Progenitor cell of endocrine pancreas (in vitro differentiated cells): ENCODE results near the gene TMEM218. TPM values are rescaled to one million over a fixed set of nuclear protein-coding genes. Genes with fewer than 3 reads are reported as not detected.

Source experiments
- DNase-seq: peaks from one replicate; pipeline ENCODE4 v3.0.0; 2021; ENCODE audit warnings: low spot score; ENCODE audit not compliant: unreplicated experiment
- H3K27ac Mint-ChIP-seq: 2 replicates; pipeline ENCODE4 v1.8.0; 2021; ENCODE audit warnings: mild to moderate bottlenecking, moderate library complexity, mixed read lengths
- H3K27me3 Mint-ChIP-seq: 2 replicates; pipeline ENCODE4 v1.8.0; 2021; ENCODE audit warnings: mixed read lengths
- H3K36me3 Mint-ChIP-seq: 2 replicates; pipeline ENCODE4 v1.8.0; 2022; ENCODE audit warnings: mixed read lengths; ENCODE audit not compliant: insufficient read depth
- H3K4me1 Mint-ChIP-seq: 2 replicates; pipeline ENCODE4 v1.8.0; 2021; ENCODE audit warnings: low read depth, mixed read lengths
- H3K4me3 Mint-ChIP-seq: 2 replicates; pipeline ENCODE4 v1.8.0; 2021; ENCODE audit warnings: low read depth, mild to moderate bottlenecking, moderate library complexity, mixed read lengths
- H3K9me3 Mint-ChIP-seq: 2 replicates; pipeline ENCODE4 v1.8.0; 2021; ENCODE audit warnings: low read depth, mixed read lengths
- CTCF ChIP-seq: fragments of 200-600 bp; sonication (generic); IDR thresholded peaks from one replicate; pipeline ENCODE4 v1.5.0; 2021; ENCODE audit warnings: antibody characterized with exemption, mild to moderate bottlenecking; ENCODE audit not compliant: unreplicated experiment
- total RNA-seq: library from RNA; stranded (reverse); gene quantifications from 2 replicates; pipeline ENCODE4 v1.2.1, GENCODE V29; 2021

TMEM218 gene
- total RNA-seq, 1 donor from 2014 or later, result 18.1 TPM

GRCh38 chr11:125069008-125069407 is 42.4 kb downstream of the TMEM218 start:
- Mint-ChIP-seq H3K4me3 (no peak overlapping the region), H3K4me1 (peaks cover 14% of the 10 kb centered on the region), H3K36me3 (no peaks in the 10 kb centered on the region), H3K9me3 (no peaks in the 10 kb centered on the region), H3K27me3 (peaks cover 38% of the 10 kb centered on the region), H3K27ac (no peak overlapping the region)
- no peak for TF ChIP-seq CTCF
- DNase-seq, result no peak

- no peak for TF ChIP-seq CTCF
- Mint-ChIP-seq H3K9me3 (no peaks in the 10 kb centered on the region), H3K4me1 (peaks cover 16% of the 10 kb centered on the region), H3K27me3 (peaks cover 41% of the 10 kb centered on the region), H3K4me3 (no peak overlapping the region), H3K27ac (no peak overlapping the region), H3K36me3 (no peaks in the 10 kb centered on the region)
- no peak for DNase-seq
Measured at GRCh38 chr11:125068368-125068767, 43.1 kb downstream of the TMEM218 start.

- H3K4me1 Mint-ChIP-seq, result peaks cover 2% of the 10 kb centered on the region
- H3K36me3 Mint-ChIP-seq, result no peaks in the 10 kb centered on the region
- no peak for TF ChIP-seq CTCF
- H3K4me3 Mint-ChIP-seq, result peak overlapping the region; percentile 57
- no peak for DNase-seq
- no peak overlapping the region for H3K27ac Mint-ChIP-seq
- H3K27me3 Mint-ChIP-seq, result peaks cover 61% of the 10 kb centered on the region
- no peaks in the 10 kb centered on the region for H3K9me3 Mint-ChIP-seq
Measured at GRCh38 chr11:125064070-125064469, 47.4 kb downstream of the TMEM218 start.

GRCh38 chr11:125063429-125064043 is 47.9 kb downstream of the TMEM218 start:
- Mint-ChIP-seq H3K27ac (no peak overlapping the region), H3K4me3 (peak overlapping the region; percentile 57), H3K9me3 (no peaks in the 10 kb centered on the region), H3K36me3 (no peaks in the 10 kb centered on the region), H3K27me3 (peaks cover 61% of the 10 kb centered on the region), H3K4me1 (peaks cover 2% of the 10 kb centered on the region)
- no peak for DNase-seq
- no peak for TF ChIP-seq CTCF

- TF ChIP-seq CTCF, result peak; percentile 44
- Mint-ChIP-seq H3K4me1 (peaks cover 2% of the 10 kb centered on the region), H3K4me3 (peak within 1 kb of the TSS; percentile 75), H3K9me3 (no peaks in the 10 kb centered on the region), H3K36me3 (no peaks in the 10 kb centered on the region), H3K27ac (peak within 1 kb of the TSS; percentile 41), H3K27me3 (peaks cover 57% of the 10 kb centered on the region)
- peak; percentile 61 for DNase-seq
Measured at GRCh38 chr11:125062931-125063428, 48.4 kb downstream of the TMEM218 start, which contains the start of gene SLC37A2. Gene SLC37A2, plus strand, starts transcription at chr11:125063305. Its CDS starts 63 bp downstream, at chr11:125063368.
